Uterus (tissue), 2 donors: ENCODE measurements around the gene CADM2.

Source experiments
- CTCF ChIP-seq, 4 experiments: fragments of 200-600 bp in 2 of 4; fragments of 450-650 bp in 2 of 4; sonication (generic) in 2 of 4; IDR thresholded peaks; one replicate each; pipeline ENCODE4 v1.5.1; 2016 to 2019; ENCODE audit warnings: antibody characterized with exemption in 4 of 4, mild to moderate bottlenecking in 2 of 4, moderate library complexity in 1 of 4
- POLR2A ChIP-seq, 2 donors: fragments of 450-650 bp; IDR thresholded peaks; one replicate each; pipeline ENCODE4 v1.6.1; 2016; ENCODE audit warnings: antibody characterized with exemption in 2 of 2, mild to moderate bottlenecking in 1 of 2, moderate library complexity in 1 of 2

- TF ChIP-seq POLR2A (IDR thresholded peaks at IDR 0.05) (no peak), CTCF (IDR thresholded peaks at IDR 0.05) (no peak)
These were observed 601.4 kb downstream of the CADM2 start for GRCh38 chr3:85560088-85560785.
